GM19372 (cell line): Measurements from ENCODE around the gene WDR82.

Source experiments
- ATAC-seq: cut with Tn5 transposase; IDR thresholded peaks from one replicate; pipeline ENCODE4 v1.9.1; 2021; ENCODE audit warnings: mild to moderate bottlenecking, low read depth, moderate library complexity; ENCODE audit not compliant: unreplicated experiment

Gene WDR82

GRCh38 chr3:52278510-52279069 is at the start of gene WDR82:
WDR82 (minus strand) TSS chr3:52278649; CDS start chr3:52278361, 288 bp downstream.
- peak; percentile 82 for ATAC-seq

- ATAC-seq = no peak
Measured at GRCh38 chr3:52327486-52328290, 49.2 kb upstream of the WDR82 start.

- ATAC-seq = no peak
Measured at GRCh38 chr3:52326976-52327375, 48.5 kb upstream of the WDR82 start.

GRCh38 chr3:52325686-52326085 is 47.2 kb upstream of the WDR82 start:
- no peak for ATAC-seq

- ATAC-seq = no peak
Measured at GRCh38 chr3:52324676-52325075, 46.2 kb upstream of the WDR82 start.

- ATAC-seq = no peak
Measured at GRCh38 chr3:52323526-52324295, 45.3 kb upstream of the WDR82 start.

GRCh38 chr3:52322466-52322865 is 44.0 kb upstream of the WDR82 start:
- ATAC-seq = no peak

GRCh38 chr3:52321481-52321880 is 43.0 kb upstream of the WDR82 start:
- no peak for ATAC-seq

- no peak for ATAC-seq
Measured at GRCh38 chr3:52319921-52320595, 41.6 kb upstream of the WDR82 start.

GRCh38 chr3:52318186-52318816 is 39.9 kb upstream of the WDR82 start:
- no peak for ATAC-seq

- ATAC-seq = no peak
Measured at GRCh38 chr3:52317208-52318000, 39.0 kb upstream of the WDR82 start.

GRCh38 chr3:52315977-52316764 is 37.7 kb upstream of the WDR82 start, which contains the start of gene DNAH1:
DNAH1 (plus strand) TSS chr3:52316319; CDS start chr3:52322443, 6,124 bp downstream.
- no peak for ATAC-seq

- no peak for ATAC-seq
Measured at GRCh38 chr3:52315006-52315405, 36.6 kb upstream of the WDR82 start.

- no peak for ATAC-seq
Measured at GRCh38 chr3:52314489-52314888, 36.0 kb upstream of the WDR82 start.

- peak; percentile 94 for ATAC-seq
Measured at GRCh38 chr3:52313774-52314188, 35.3 kb upstream of the WDR82 start.

GRCh38 chr3:52313188-52313773 is 34.8 kb upstream of the WDR82 start:
- ATAC-seq = peak; percentile 16

- ATAC-seq = no peak
Measured at GRCh38 chr3:52311576-52312119, 33.2 kb upstream of the WDR82 start.
